ENCODE results near the gene BSCL2. TPM values are rescaled to one million over a fixed set of nuclear protein-coding genes. Genes with fewer than 3 reads are reported as not detected.
"Not testable (repeated sequence)": the region's sequence is repeated elsewhere in the genome, so short reads cannot be mapped to it uniquely, and the experiment has no call there.

BSCL2 gene
- total RNA-seq, 2 experiments from 2014 or later = 28.3 to 41.0 TPM

GRCh38 chr11:62678433-62678769 lies 28.8 kb downstream of the BSCL2 start:
- ChIA-PET POLR2A (no interaction called here), CTCF (no interaction called here)
- Mint-ChIP-seq H3K9me3 (no peaks in the 10 kb centered on the region), H3K27ac (peak overlapping the region; percentile 92), H3K36me3 (ENCODE audit: low read depth) (peaks cover 27% of the 10 kb centered on the region), H3K4me3 (peak overlapping the region; percentile 90), H3K27me3 (no peaks in the 10 kb centered on the region), H3K4me1 (peaks cover 46% of the 10 kb centered on the region)
- DNase-seq = no peak

DNA sequence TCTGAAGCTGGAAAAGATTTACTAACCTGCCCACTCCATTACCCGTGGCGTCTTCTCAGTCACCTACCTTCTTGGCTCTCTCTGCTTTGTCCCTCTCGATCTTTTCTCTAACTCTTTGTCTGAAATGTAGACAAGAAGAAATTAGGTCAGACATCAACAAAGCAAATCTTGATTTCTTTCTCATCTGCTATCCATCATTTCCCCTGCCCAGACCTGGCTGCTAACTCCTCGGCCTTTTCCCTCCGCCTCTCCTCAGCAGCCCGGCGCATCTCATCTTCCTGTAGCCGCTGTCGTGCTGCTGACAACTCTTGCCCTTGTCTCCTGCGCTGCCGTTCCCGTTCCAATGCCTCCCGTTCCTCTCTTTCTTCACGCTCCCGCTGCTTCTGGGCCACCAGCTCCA lies 29.5 kb downstream of the BSCL2 start:
- Mint-ChIP-seq H3K4me1 (peaks cover 53% of the 10 kb centered on the region), H3K27me3 (no peaks in the 10 kb centered on the region), H3K27ac (peak overlapping the region; percentile 92), H3K36me3 (ENCODE audit: low read depth) (peaks cover 33% of the 10 kb centered on the region), H3K4me3 (peak overlapping the region; percentile 90), H3K9me3 (no peaks in the 10 kb centered on the region)
- DNase-seq = no peak
- POLR2A ChIA-PET = interaction anchor here (0.7 kb wide), 1 partner anchor 13 kb away, joined by 4 read pairs; the partner anchor contains the start of genes C11orf98 and CSKMT
- CTCF ChIA-PET = interaction anchor here (1.0 kb wide), 1 partner anchor 284 kb away, joined by 3 read pairs; no protein-coding TSS in a partner anchor

- Mint-ChIP-seq H3K9me3 (no peaks in the 10 kb centered on the region), H3K27me3 (no peaks in the 10 kb centered on the region), H3K4me3 (peak overlapping the region; percentile 90), H3K36me3 (ENCODE audit: low read depth) (peaks cover 38% of the 10 kb centered on the region), H3K4me1 (peaks cover 58% of the 10 kb centered on the region), H3K27ac (no peak overlapping the region)
- no peak for DNase-seq
- CTCF ChIA-PET = interaction anchor here (0.8 to 4.6 kb wide), 5 partner anchors 27 to 283 kb away, joined by 3 to 16 read pairs (median 4); partner anchors contain the start of genes SLC3A2 and TUT1
- POLR2A ChIA-PET = interaction anchor here (0.7 kb wide), 1 partner anchor 12 kb away, joined by 4 read pairs; the partner anchor contains the start of genes C11orf98 and CSKMT
Measured at GRCh38 chr11:62677156-62677555, 30.1 kb downstream of the BSCL2 start.

- ChIA-PET POLR2A (interaction anchor here (0.6 kb wide), 1 partner anchor 180 kb away, joined by 4 read pairs; no protein-coding TSS in a partner anchor), CTCF (interaction anchor here (0.8 to 4.6 kb wide), 5 partner anchors 27 to 283 kb away, joined by 3 to 16 read pairs (median 4); partner anchors contain the start of genes SLC3A2 and TUT1)
- Mint-ChIP-seq H3K27ac (no peak overlapping the region), H3K27me3 (no peaks in the 10 kb centered on the region), H3K36me3 (ENCODE audit: low read depth) (peaks cover 41% of the 10 kb centered on the region), H3K4me1 (peaks cover 60% of the 10 kb centered on the region), H3K4me3 (peak overlapping the region; percentile 90), H3K9me3 (no peaks in the 10 kb centered on the region)
- DNase-seq = no peak
Measured at GRCh38 chr11:62676698-62677097, 30.5 kb downstream of the BSCL2 start.

DNA sequence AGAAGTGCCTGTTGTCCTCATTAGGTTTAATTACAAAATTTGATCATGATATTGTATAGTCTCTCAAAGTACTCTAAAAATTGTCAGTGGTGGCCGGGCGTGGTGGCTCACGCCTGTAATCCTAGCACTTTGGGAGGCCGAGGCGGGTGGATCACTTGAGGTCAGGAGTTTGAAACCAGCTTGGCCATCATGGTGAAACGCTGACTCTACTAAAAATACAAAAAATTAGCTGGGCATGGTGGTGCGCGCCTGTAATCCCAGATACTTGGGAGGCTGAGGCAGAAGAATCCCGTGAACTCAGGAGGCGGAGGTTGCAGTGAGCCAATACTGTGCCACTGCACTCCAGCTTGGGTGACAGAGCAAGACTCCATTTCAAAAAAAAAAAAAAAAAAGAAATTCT lies 31.8 kb downstream of the BSCL2 start:
- H3K4me3 Mint-ChIP-seq, POLR2A ChIA-PET, H3K27me3 Mint-ChIP-seq, H3K9me3 Mint-ChIP-seq, DNase-seq: not testable (repeated sequence)
- CTCF ChIA-PET = interaction anchor here (0.8 to 4.6 kb wide), 2 partner anchors 19 to 83 kb away, joined by 3 to 16 read pairs; partner anchors contain the start of gene TUT1
- H3K36me3 Mint-ChIP-seq (ENCODE audit: low read depth) = peaks cover 49% of the 10 kb centered on the region
- H3K27ac Mint-ChIP-seq = peak overlapping the region; percentile 52
- H3K4me1 Mint-ChIP-seq = peaks cover 61% of the 10 kb centered on the region

- Mint-ChIP-seq H3K4me1 (peaks cover 65% of the 10 kb centered on the region), H3K9me3 (no peaks in the 10 kb centered on the region), H3K4me3 (peak overlapping the region; percentile 99), H3K27ac (peak overlapping the region; percentile 98), H3K36me3 (ENCODE audit: low read depth) (peaks cover 55% of the 10 kb centered on the region), H3K27me3 (no peaks in the 10 kb centered on the region)
- ChIA-PET POLR2A (interaction anchor here (0.6 to 1.6 kb wide), 5 partner anchors 9 to 96 kb away, joined by 3 to 4 read pairs (median 3); no protein-coding TSS in a partner anchor), CTCF (interaction anchor here (0.7 to 4.6 kb wide), 10 partner anchors 8 to 114 kb away, joined by 3 to 16 read pairs (median 4); partner anchors contain the start of genes C11orf98, CSKMT, TMEM179B and TUT1)
- DNase-seq = no peak
Measured at GRCh38 chr11:62673196-62673525, 34.1 kb downstream of the BSCL2 start.

DNA sequence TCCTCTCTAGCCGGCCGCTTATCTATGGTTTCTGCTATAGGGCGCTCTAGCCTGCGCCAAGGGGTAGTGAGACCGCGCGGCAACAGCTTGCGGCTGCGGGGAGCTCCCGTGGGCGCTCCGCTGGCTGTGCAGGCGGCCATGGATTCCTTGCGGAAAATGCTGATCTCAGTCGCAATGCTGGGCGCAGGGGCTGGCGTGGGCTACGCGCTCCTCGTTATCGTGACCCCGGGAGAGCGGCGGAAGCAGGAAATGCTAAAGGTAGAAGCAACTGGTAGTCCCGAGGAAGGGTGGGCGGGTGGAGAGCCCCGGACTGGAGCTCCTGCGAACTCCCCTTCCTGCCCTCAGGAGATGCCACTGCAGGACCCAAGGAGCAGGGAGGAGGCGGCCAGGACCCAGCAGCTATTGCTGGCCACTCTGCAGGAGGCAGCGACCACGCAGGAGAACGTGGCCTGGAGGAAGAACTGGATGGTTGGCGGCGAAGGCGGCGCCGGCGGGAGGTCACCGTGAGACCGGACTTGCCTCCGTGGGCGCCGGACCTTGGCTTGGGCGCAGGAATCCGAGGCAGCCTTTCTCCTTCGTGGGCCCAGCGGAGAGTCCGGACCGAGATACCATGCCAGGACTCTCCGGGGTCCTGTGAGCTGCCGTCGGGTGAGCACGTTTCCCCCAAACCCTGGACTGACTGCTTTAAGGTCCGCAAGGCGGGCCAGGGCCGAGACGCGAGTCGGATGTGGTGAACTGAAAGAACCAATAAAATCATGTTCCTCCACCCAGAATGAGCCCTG lies 35.4 kb downstream of the BSCL2 start, which contains the start of the genes LBHD1 and UQCC3:
LBHD1 (minus strand) TSS at position 660 of the 782 bp plus-strand sequence. CDS start 2,236 bp downstream, outside the sequence.
UQCC3 (plus strand) TSS at position 66 of the 782 bp plus-strand sequence; CDS start at position 139, 73 bp downstream.
- POLR2A ChIA-PET = interaction anchor here (0.5 to 1.6 kb wide), 16 partner anchors 18 to 209 kb away, joined by 3 to 5 read pairs (median 3); partner anchors contain the start of genes INTS5, MTA2 and SLC3A2
- Mint-ChIP-seq H3K9me3 (no peaks in the 10 kb centered on the region), H3K27ac (peak within 1 kb of the TSS; percentile 98), H3K27me3 (no peaks in the 10 kb centered on the region), H3K4me1 (peaks cover 59% of the 10 kb centered on the region), H3K4me3 (peak within 1 kb of the TSS; percentile 99), H3K36me3 (ENCODE audit: low read depth) (peaks cover 53% of the 10 kb centered on the region)
- CTCF ChIA-PET = interaction anchor here (0.7 to 2.2 kb wide), 15 partner anchors 9 to 247 kb away, joined by 3 to 11 read pairs (median 5); partner anchors contain the start of genes BSCL2, GNG3, HNRNPUL2 and SLC3A2
- peak; percentile 89 for DNase-seq

DNA sequence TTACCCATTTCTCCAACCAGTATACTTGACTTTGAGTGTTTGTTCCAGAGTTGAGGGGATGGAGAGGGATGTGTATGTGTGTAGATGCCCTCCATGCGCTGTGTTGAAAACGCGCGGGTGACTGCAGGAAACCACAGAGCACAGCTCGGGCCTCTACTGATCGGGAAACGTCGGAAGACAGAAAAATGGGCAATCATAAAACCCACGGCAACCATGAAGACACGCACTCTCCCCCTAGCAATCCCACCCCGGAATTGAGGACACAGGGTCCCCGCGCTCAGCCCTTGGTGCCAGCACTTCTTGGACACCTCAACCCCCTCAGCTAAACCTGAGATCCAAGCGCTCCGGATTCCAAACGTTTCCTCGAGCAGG lies 36.0 kb downstream of the BSCL2 start:
- peaks cover 56% of the 10 kb centered on the region for H3K36me3 Mint-ChIP-seq (ENCODE audit: low read depth)
- no peaks in the 10 kb centered on the region for H3K9me3 Mint-ChIP-seq
- peaks cover 61% of the 10 kb centered on the region for H3K4me1 Mint-ChIP-seq
- H3K4me3 Mint-ChIP-seq = peak overlapping the region; percentile 99
- ChIA-PET POLR2A (interaction anchor here (0.7 to 1.4 kb wide), 7 partner anchors 18 to 182 kb away, joined by 3 to 5 read pairs (median 3); partner anchors contain the start of genes INTS5 and MTA2), CTCF (interaction anchor here (0.7 to 2.5 kb wide), 14 partner anchors 8 to 247 kb away, joined by 3 to 11 read pairs (median 5); partner anchors contain the start of genes BSCL2, GNG3, HNRNPUL2 and SLC3A2)
- no peak for DNase-seq
- H3K27me3 Mint-ChIP-seq = no peaks in the 10 kb centered on the region
- H3K27ac Mint-ChIP-seq = peak overlapping the region; percentile 98

DNA sequence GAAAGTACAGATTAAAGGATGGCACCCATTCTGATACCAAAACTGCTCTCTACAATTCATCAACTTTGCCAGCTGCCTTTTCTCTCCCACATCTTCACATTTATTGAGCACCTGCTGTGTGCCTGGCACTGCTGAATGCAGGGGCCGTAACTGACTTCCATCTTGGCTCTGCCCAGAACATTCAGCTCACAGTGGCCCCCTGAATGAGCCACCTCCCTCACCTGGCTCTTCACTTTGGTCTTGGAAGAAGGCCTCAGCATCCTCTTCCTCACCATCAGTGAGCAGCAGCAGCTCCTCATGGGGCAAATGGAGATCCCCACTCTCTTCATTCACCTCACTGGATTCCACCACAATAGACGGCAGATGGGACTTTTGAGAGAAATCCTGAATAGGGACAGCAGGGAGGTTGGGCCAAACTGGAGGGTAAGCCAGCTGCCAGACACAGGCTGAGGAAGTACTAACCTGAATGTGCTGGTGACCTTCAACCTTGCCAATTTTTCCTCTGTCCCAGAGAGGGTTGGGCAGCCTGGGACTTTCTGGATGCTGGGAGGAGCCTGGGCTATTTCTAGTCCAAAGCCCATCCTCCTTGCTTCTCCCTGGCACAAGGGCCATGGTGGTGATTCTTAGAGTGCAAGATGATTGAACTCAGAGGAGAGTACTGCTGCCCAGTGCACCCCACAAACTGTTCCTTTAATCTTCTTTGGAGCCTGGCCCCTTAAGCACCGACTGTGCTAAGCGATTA lies 37.6 kb downstream of the BSCL2 start:
- ChIA-PET POLR2A (interaction anchor here (0.6 to 0.8 kb wide), 2 partner anchors 119 to 184 kb away, joined by 3 read pairs; no protein-coding TSS in a partner anchor), CTCF (interaction anchor here (0.7 to 2.5 kb wide), 8 partner anchors 13 to 610 kb away, joined by 3 to 8 read pairs (median 3); partner anchors contain the start of gene ROM1)
- H3K4me3 Mint-ChIP-seq = peak overlapping the region; percentile 99
- peak overlapping the region; percentile 98 for H3K27ac Mint-ChIP-seq
- no peaks in the 10 kb centered on the region for H3K9me3 Mint-ChIP-seq
- peaks cover 58% of the 10 kb centered on the region for H3K36me3 Mint-ChIP-seq (ENCODE audit: low read depth)
- H3K4me1 Mint-ChIP-seq = peaks cover 57% of the 10 kb centered on the region
- no peaks in the 10 kb centered on the region for H3K27me3 Mint-ChIP-seq
- DNase-seq = no peak

DNA sequence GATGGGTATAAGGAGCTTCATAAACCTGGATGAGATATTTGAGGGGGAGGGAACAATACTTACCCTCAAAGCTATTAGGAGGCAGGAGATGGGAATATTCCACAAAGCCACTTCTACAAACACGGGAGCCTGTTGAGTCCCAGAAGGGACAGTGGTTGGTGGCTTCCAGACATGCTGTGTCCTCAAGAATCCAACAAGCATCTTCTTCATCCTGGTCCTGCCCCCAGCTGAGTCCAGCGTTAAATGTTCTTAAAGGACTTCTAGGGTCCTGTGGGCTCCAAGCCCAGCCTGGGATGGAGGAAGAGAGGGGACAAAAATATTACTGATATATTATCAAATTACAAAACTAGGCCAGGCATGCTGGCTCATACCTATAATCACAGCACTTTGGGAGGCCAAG lies 39.8 kb downstream of the BSCL2 start:
- H3K9me3 Mint-ChIP-seq = no peaks in the 10 kb centered on the region
- peak overlapping the region; percentile 98 for H3K4me3 Mint-ChIP-seq
- CTCF ChIA-PET = interaction anchor here (0.8 to 1.9 kb wide), 9 partner anchors 10 to 172 kb away, joined by 3 to 6 read pairs (median 3); partner anchors contain the start of genes TUT1 and WDR74
- peak overlapping the region; percentile 78 for H3K27ac Mint-ChIP-seq
- POLR2A ChIA-PET = interaction anchor here (0.8 kb wide), 1 partner anchor 66 kb away, joined by 3 read pairs; the partner anchor contains the start of gene MTA2
- H3K27me3 Mint-ChIP-seq = no peaks in the 10 kb centered on the region
- peaks cover 53% of the 10 kb centered on the region for H3K4me1 Mint-ChIP-seq
- no peak for DNase-seq
- H3K36me3 Mint-ChIP-seq (ENCODE audit: low read depth) = peaks cover 59% of the 10 kb centered on the region

- POLR2A ChIA-PET = interaction anchor here (1.0 to 1.1 kb wide), 2 partner anchors 59 to 189 kb away, joined by 3 to 7 read pairs; no protein-coding TSS in a partner anchor
- DNase-seq = no peak
- Mint-ChIP-seq H3K9me3 (no peaks in the 10 kb centered on the region), H3K4me3 (peak overlapping the region; percentile 98), H3K27me3 (no peaks in the 10 kb centered on the region), H3K4me1 (peaks cover 49% of the 10 kb centered on the region), H3K27ac (peak overlapping the region; percentile 93), H3K36me3 (ENCODE audit: low read depth) (peaks cover 51% of the 10 kb centered on the region)
- CTCF ChIA-PET = interaction anchor here (0.8 to 3.0 kb wide), 8 partner anchors 7 to 215 kb away, joined by 3 to 7 read pairs (median 4); partner anchors contain the start of genes SLC3A2 and TUT1
Measured at GRCh38 chr11:62666259-62666926, 40.8 kb downstream of the BSCL2 start.

Data from activated CD4-positive, alpha-beta T cell treated with anti-CD3 and anti-CD28 coated beads, Interleukin-2, amount 10 ng/mL, durations not matched to agents 7 days and 5 days (primary cell).